ENCODE results near the gene SUFU. TPM values are rescaled to one million over a fixed set of nuclear protein-coding genes. Genes with fewer than 3 reads are reported as not detected.

SUFU gene
- total RNA-seq, 1 experiment from 2014 or later, result 13.1 TPM

DNA sequence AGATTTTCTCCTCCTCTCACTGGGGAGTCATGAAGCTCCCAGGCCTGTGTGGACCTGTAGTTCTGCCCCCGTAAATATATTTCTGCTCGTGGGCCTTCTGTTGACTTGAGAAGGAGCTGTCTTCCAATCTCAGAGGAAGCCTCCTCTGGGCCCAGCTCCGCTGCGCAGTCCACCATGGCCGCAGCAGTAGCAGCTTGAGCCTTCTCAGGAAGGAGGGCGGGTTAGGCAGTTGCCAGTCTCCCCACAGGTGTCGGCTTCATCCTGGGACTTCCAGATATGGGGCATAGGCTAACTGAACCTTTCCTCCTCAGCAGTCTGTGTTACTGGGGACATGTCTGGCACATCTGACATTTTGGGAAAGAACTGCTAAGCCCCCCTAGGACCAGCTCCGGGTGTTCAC, 77.6 kb downstream of the SUFU start:
- no peaks in the 10 kb centered on the region for H3K36me3 Mint-ChIP-seq
- no peaks in the 10 kb centered on the region; the same call in 1 of the 2 replicates for H3K27me3 Mint-ChIP-seq (ENCODE audit: low read depth)
- ChIA-PET CTCF (interaction anchor here (0.8 to 3.8 kb wide), 5 partner anchors 15 to 182 kb away, joined by 3 to 163 read pairs (median 4); partner anchors contain the start of genes ACTR1A and SUFU), POLR2A (no interaction called here)
- no peak overlapping the region for H3K4me3 Mint-ChIP-seq
- no peak for ATAC-seq
- H3K4me1 Mint-ChIP-seq, result peaks cover 21% of the 10 kb centered on the region
- H3K27ac Mint-ChIP-seq, result no peak overlapping the region
- TF ChIP-seq GRHL2 (CRISPR knock-in tag; IDR thresholded peaks at IDR 0.05; ENCODE audit: insufficient replicate concordance, severe bottlenecking), result no peak
- TF ChIP-seq, protein P1, sequence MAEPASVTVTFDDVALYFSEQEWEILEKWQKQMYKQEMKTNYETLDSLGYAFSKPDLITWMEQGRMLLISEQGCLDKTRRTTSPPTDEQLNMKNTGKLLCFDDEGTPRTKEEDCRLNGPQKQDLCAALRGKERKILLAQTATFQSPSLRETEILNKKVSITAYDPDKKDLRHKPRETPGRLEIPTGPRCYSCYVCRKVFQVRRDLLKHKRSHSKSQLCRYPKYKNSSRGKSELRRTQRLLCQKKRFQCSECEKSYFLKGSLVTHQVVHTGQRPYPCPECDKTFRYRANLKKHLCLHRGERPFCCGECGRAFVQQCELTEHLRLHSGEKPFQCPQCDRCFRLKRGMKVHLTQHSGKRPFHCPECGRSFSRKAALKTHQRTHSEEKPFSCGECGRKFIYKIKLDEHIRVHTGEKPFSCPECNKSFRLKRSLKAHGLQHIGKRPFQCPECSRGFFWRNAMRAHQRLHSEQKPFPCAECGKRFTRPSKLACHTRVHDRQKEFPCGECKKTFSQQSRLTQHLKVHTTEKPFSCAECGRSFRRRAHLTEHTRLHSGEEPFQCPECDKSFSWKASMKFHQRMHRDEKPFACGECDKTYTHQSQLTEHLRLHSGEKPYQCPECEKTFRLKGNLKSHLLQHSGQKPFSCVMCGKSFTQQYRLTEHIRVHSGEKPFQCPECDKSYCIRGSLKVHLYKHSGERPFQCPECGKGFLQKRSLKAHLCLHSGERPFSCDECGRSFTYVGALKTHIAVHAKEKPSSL (CRISPR knock-in tag; conservative IDR thresholded peaks at IDR 0.05), result no peak
- TF ChIP-seq, protein P2, sequence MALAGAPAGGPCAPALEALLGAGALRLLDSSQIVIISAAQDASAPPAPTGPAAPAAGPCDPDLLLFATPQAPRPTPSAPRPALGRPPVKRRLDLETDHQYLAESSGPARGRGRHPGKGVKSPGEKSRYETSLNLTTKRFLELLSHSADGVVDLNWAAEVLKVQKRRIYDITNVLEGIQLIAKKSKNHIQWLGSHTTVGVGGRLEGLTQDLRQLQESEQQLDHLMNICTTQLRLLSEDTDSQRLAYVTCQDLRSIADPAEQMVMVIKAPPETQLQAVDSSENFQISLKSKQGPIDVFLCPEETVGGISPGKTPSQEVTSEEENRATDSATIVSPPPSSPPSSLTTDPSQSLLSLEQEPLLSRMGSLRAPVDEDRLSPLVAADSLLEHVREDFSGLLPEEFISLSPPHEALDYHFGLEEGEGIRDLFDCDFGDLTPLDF (CRISPR knock-in tag; IDR thresholded peaks at IDR 0.05), result no peak
- TF ChIP-seq, protein P3, sequence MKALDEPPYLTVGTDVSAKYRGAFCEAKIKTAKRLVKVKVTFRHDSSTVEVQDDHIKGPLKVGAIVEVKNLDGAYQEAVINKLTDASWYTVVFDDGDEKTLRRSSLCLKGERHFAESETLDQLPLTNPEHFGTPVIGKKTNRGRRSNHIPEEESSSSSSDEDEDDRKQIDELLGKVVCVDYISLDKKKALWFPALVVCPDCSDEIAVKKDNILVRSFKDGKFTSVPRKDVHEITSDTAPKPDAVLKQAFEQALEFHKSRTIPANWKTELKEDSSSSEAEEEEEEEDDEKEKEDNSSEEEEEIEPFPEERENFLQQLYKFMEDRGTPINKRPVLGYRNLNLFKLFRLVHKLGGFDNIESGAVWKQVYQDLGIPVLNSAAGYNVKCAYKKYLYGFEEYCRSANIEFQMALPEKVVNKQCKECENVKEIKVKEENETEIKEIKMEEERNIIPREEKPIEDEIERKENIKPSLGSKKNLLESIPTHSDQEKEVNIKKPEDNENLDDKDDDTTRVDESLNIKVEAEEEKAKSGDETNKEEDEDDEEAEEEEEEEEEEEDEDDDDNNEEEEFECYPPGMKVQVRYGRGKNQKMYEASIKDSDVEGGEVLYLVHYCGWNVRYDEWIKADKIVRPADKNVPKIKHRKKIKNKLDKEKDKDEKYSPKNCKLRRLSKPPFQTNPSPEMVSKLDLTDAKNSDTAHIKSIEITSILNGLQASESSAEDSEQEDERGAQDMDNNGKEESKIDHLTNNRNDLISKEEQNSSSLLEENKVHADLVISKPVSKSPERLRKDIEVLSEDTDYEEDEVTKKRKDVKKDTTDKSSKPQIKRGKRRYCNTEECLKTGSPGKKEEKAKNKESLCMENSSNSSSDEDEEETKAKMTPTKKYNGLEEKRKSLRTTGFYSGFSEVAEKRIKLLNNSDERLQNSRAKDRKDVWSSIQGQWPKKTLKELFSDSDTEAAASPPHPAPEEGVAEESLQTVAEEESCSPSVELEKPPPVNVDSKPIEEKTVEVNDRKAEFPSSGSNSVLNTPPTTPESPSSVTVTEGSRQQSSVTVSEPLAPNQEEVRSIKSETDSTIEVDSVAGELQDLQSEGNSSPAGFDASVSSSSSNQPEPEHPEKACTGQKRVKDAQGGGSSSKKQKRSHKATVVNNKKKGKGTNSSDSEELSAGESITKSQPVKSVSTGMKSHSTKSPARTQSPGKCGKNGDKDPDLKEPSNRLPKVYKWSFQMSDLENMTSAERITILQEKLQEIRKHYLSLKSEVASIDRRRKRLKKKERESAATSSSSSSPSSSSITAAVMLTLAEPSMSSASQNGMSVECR (CRISPR knock-in tag; IDR thresholded peaks at IDR 0.05; ENCODE audit: borderline replicate concordance), result no peak
- no peak for TF ChIP-seq E2F4 (CRISPR knock-in tag; IDR thresholded peaks at IDR 0.05; ENCODE audit: borderline replicate concordance, low read depth)
- TF ChIP-seq FOXK1 (CRISPR knock-in tag; IDR thresholded peaks at IDR 0.05), result no peak
- TF ChIP-seq, protein P4, sequence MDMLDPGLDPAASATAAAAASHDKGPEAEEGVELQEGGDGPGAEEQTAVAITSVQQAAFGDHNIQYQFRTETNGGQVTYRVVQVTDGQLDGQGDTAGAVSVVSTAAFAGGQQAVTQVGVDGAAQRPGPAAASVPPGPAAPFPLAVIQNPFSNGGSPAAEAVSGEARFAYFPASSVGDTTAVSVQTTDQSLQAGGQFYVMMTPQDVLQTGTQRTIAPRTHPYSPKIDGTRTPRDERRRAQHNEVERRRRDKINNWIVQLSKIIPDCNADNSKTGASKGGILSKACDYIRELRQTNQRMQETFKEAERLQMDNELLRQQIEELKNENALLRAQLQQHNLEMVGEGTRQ (CRISPR knock-in tag; IDR thresholded peaks at IDR 0.05), result no peak
- no peak for TF ChIP-seq ZNF416 (CRISPR knock-in tag; IDR thresholded peaks at IDR 0.05)
- no peaks in the 10 kb centered on the region for H3K9me3 Mint-ChIP-seq
- no peak for DNase-seq (ENCODE audit: low spot score)

DNA sequence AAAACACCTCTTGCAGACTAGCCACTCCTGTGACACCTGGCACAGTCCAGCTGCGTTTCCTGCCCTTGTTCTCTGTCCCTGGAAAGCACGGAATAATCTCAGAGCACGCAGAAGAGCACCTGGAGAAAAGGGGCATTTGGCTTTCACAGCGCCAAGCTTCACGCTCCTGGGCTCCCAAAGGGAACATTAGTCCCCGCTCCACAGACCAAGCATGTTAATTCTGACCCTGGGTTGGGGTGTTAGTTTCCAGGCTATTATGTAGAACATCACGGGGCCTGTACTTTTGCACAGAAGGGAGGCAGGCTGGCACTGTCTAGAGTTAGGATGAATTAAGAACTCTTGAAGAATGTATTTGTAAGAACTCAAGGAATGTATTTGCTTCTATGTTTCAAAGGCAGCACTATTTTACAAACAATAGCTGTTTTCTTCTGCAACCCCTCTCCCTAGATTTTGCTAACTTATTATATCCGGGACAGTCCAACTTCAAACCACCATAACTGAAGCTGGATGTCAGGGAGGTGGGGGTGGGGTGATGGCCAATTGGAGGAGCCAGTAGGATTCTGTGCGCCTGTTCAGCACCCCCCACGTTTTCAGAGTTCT, 78.3 kb downstream of the SUFU start:
- Mint-ChIP-seq H3K4me3 (no peak overlapping the region), H3K4me1 (peaks cover 21% of the 10 kb centered on the region), H3K27ac (no peak overlapping the region), H3K27me3 (ENCODE audit: low read depth) (no peaks in the 10 kb centered on the region; the same call in 1 of the 2 replicates), H3K9me3 (peaks cover 5% of the 10 kb centered on the region), H3K36me3 (no peaks in the 10 kb centered on the region)
- DNase-seq (ENCODE audit: low spot score) (no peak), ATAC-seq (no peak)
- CTCF ChIA-PET, result interaction anchor here (0.6 to 3.8 kb wide), 15 partner anchors 10 to 351 kb away, joined by 3 to 163 read pairs (median 11); partner anchors contain the start of genes ACTR1A, NFKB2 and SUFU
- POLR2A ChIA-PET, result interaction anchor here (0.9 kb wide), 1 partner anchor 79 kb away, joined by 3 read pairs; the partner anchor contains the start of gene ACTR1A
- TF ChIP-seq TCF7 (CRISPR knock-in tag; IDR thresholded peaks at IDR 0.05; ENCODE audit: low read depth), result no peak
- TF ChIP-seq NR2C2 (CRISPR knock-in tag; IDR thresholded peaks at IDR 0.05), result no peak
- TF ChIP-seq PRRX2 (CRISPR knock-in tag; IDR thresholded peaks at IDR 0.05), result no peak
- no peak for TF ChIP-seq ZMAT4 (CRISPR knock-in tag; IDR thresholded peaks at IDR 0.05)
- TF ChIP-seq HMGA2 (CRISPR knock-in tag; IDR thresholded peaks at IDR 0.05), result no peak
- TF ChIP-seq, protein P5, sequence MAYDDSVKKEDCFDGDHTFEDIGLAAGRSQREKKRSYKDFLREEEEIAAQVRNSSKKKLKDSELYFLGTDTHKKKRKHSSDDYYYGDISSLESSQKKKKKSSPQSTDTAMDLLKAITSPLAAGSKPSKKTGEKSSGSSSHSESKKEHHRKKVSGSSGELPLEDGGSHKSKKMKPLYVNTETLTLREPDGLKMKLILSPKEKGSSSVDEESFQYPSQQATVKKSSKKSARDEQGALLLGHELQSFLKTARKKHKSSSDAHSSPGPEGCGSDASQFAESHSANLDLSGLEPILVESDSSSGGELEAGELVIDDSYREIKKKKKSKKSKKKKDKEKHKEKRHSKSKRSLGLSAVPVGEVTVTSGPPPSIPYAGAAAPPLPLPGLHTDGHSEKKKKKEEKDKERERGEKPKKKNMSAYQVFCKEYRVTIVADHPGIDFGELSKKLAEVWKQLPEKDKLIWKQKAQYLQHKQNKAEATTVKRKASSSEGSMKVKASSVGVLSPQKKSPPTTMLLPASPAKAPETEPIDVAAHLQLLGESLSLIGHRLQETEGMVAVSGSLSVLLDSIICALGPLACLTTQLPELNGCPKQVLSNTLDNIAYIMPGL (CRISPR knock-in tag; IDR thresholded peaks at IDR 0.05), result no peak
